HEK293 (cell line): ENCODE data around the gene EYS.

Source experiments
- CTCF ChIA-PET: fragments of 350-600 bp; formaldehyde crosslinking; extraction: SDS; loops from one replicate; lab custom pipeline; 2021; ENCODE audit warnings: antibody characterized with exemption; lab: Yijun Ruan, JAX
- POLR2A ChIA-PET: fragments of 300-600 bp; formaldehyde crosslinking; extraction: SDS; loops from one replicate; lab custom pipeline; 2020; ENCODE audit warnings: antibody characterized with exemption, inconsistent platforms; lab: Yijun Ruan, JAX
- H3K27ac ChIP-seq: fragments of 200-500 bp; sonication (Bioruptor generic); 2 replicates; pipeline ENCODE4 v1.5.1; 2014; ENCODE audit warnings: low read depth, low read length, control low read depth, inconsistent platforms; ENCODE audit errors: extremely low read depth
- H3K36me3 ChIP-seq, 2 experiments: fragments of 200-500 bp in 1 of 2; sonication (Bioruptor generic) in 1 of 2; 1 replicate in 1 of 2; 2 replicates in 1 of 2; pipeline ENCODE4 v1.5.1; 2014 to 2017; ENCODE audit warnings: inconsistent platforms in 2 of 2, low read length in 2 of 2; ENCODE audit not compliant: control insufficient read depth in 2 of 2, insufficient read depth in 1 of 2
- H3K4me1 ChIP-seq: fragments of 200-500 bp; sonication (Bioruptor generic); 2 replicates; pipeline ENCODE4 v1.5.1; 2014; ENCODE audit warnings: mild to moderate bottlenecking, low read length, inconsistent platforms; ENCODE audit not compliant: control insufficient read depth, insufficient read depth
- H3K4me3 ChIP-seq: 2 replicates; pipeline ENCODE4 v1.5.1; 2011; ENCODE audit warnings: low read depth, mild to moderate bottlenecking, control low read depth, low read length, moderate library complexity
- H3K9me3 ChIP-seq: fragments of 200-500 bp; sonication (Bioruptor generic); 2 replicates; pipeline ENCODE4 v1.5.1; 2014; ENCODE audit warnings: low read depth, low read length, inconsistent platforms; ENCODE audit not compliant: control insufficient read depth, insufficient read depth
- GLI4 ChIP-seq: fragments of 450-650 bp; formaldehyde crosslinking; IDR thresholded peaks from 2 replicates; pipeline ENCODE4 v1.5.1; 2016; ENCODE audit warnings: missing biosample characterization, missing genetic modification characterization
- KLF17 ChIP-seq: fragments of 450-650 bp; formaldehyde crosslinking; IDR thresholded peaks from 2 replicates; pipeline ENCODE4 v1.5.1; 2016; ENCODE audit warnings: missing biosample characterization, missing genetic modification characterization
- ZFP41 ChIP-seq: fragments of 450-650 bp; formaldehyde crosslinking; IDR thresholded peaks from 2 replicates; pipeline ENCODE4 v1.5.1; 2016; ENCODE audit warnings: missing biosample characterization, missing genetic modification characterization, borderline replicate concordance
- ZIC2 ChIP-seq: fragments of 450-650 bp; formaldehyde crosslinking; IDR thresholded peaks from 2 replicates; pipeline ENCODE4 v1.5.1; 2016; ENCODE audit warnings: missing biosample characterization, missing genetic modification characterization
- ZNF112 ChIP-seq: fragments of 450-650 bp; formaldehyde crosslinking; IDR thresholded peaks from 2 replicates; pipeline ENCODE4 v1.5.0; 2017; ENCODE audit warnings: missing biosample characterization, missing genetic modification characterization
- ZNF16 ChIP-seq: fragments of 450-650 bp; formaldehyde crosslinking; IDR thresholded peaks from 2 replicates; pipeline ENCODE4 v1.5.1; 2016; ENCODE audit warnings: low read depth, missing biosample characterization, missing genetic modification characterization
- ZNF19 ChIP-seq: fragments of 450-650 bp; formaldehyde crosslinking; IDR thresholded peaks from 2 replicates; pipeline ENCODE4; 2016; ENCODE audit warnings: missing biosample characterization, missing genetic modification characterization, low read depth
- ZNF221 ChIP-seq: fragments of 450-650 bp; formaldehyde crosslinking; IDR thresholded peaks from 2 replicates; pipeline ENCODE4 v1.5.1; 2017; ENCODE audit warnings: missing biosample characterization, missing genetic modification characterization, borderline replicate concordance
- ZNF23 ChIP-seq: fragments of 450-650 bp; formaldehyde crosslinking; IDR thresholded peaks from 2 replicates; pipeline ENCODE4 v1.5.1; 2016; ENCODE audit warnings: missing biosample characterization, missing genetic modification characterization, borderline replicate concordance
- ZNF248 ChIP-seq: fragments of 450-650 bp; formaldehyde crosslinking; IDR thresholded peaks from 2 replicates; pipeline ENCODE4 v1.5.1; 2017; ENCODE audit warnings: missing biosample characterization, missing genetic modification characterization
- ZNF48 ChIP-seq: fragments of 450-650 bp; formaldehyde crosslinking; IDR thresholded peaks from 2 replicates; pipeline ENCODE4 v1.5.1; 2016; ENCODE audit warnings: missing biosample characterization, missing genetic modification characterization
- ZNF529 ChIP-seq: fragments of 450-650 bp; formaldehyde crosslinking; IDR thresholded peaks from 2 replicates; pipeline ENCODE4 v1.5.1; 2017; ENCODE audit warnings: missing genetic modification characterization, missing biosample characterization; ENCODE audit not compliant: insufficient replicate concordance
- ZNF571 ChIP-seq: fragments of 450-650 bp; formaldehyde crosslinking; IDR thresholded peaks from 2 replicates; pipeline ENCODE4 v1.5.0; 2017; ENCODE audit warnings: missing biosample characterization, missing genetic modification characterization
- ZNF670 ChIP-seq: fragments of 450-650 bp; formaldehyde crosslinking; IDR thresholded peaks from 2 replicates; pipeline ENCODE4 v1.5.1; 2016; ENCODE audit warnings: missing biosample characterization, missing genetic modification characterization, low read depth
- ZNF768 ChIP-seq: fragments of 450-650 bp; formaldehyde crosslinking; IDR thresholded peaks from 2 replicates; pipeline ENCODE4 v1.5.1; 2018; ENCODE audit warnings: missing biosample characterization, mild to moderate bottlenecking, missing genetic modification characterization
- ZSCAN16 ChIP-seq: fragments of 450-650 bp; formaldehyde crosslinking; IDR thresholded peaks from 2 replicates; pipeline ENCODE4 v1.5.1; 2016; ENCODE audit warnings: missing biosample characterization, missing genetic modification characterization
- ZSCAN30 ChIP-seq: fragments of 450-650 bp; IDR thresholded peaks from 2 replicates; pipeline ENCODE4 v1.5.1; 2018; ENCODE audit warnings: missing biosample characterization, mild to moderate bottlenecking, missing genetic modification characterization, moderate library complexity
- ZSCAN5A ChIP-seq: fragments of 450-650 bp; formaldehyde crosslinking; IDR thresholded peaks from 2 replicates; pipeline ENCODE4 v1.5.1; 2016; ENCODE audit warnings: missing biosample characterization, missing genetic modification characterization
- ZXDB ChIP-seq: fragments of 450-650 bp; formaldehyde crosslinking; IDR thresholded peaks from 2 replicates; pipeline ENCODE4 v1.5.1; 2016; ENCODE audit warnings: missing biosample characterization, missing genetic modification characterization
- TF ChIP-seq, protein P1 (sequence below): fragments of 450-650 bp; formaldehyde crosslinking; IDR thresholded peaks from 2 replicates; pipeline ENCODE4 v1.5.1; 2016; ENCODE audit warnings: missing biosample characterization, missing genetic modification characterization
- TF ChIP-seq, protein P2 (sequence below): fragments of 450-650 bp; IDR thresholded peaks from 2 replicates; pipeline ENCODE4 v1.5.1; 2018; ENCODE audit warnings: missing biosample characterization, mild to moderate bottlenecking, missing genetic modification characterization
- TF ChIP-seq, protein P3 (sequence below): fragments of 450-650 bp; formaldehyde crosslinking; IDR thresholded peaks from 2 replicates; pipeline ENCODE4 v1.5.1; 2017; ENCODE audit warnings: missing biosample characterization, missing genetic modification characterization
- TF ChIP-seq, protein P4 (sequence below): fragments of 450-650 bp; formaldehyde crosslinking; IDR thresholded peaks from 2 replicates; pipeline ENCODE4 v1.5.1; 2016; ENCODE audit warnings: missing biosample characterization, missing genetic modification characterization
- TF ChIP-seq, protein P5 (sequence below): fragments of 450-650 bp; formaldehyde crosslinking; IDR thresholded peaks from 2 replicates; pipeline ENCODE4 v1.5.1; 2016; ENCODE audit warnings: missing biosample characterization, missing genetic modification characterization, borderline replicate concordance

EYS gene

DNA sequence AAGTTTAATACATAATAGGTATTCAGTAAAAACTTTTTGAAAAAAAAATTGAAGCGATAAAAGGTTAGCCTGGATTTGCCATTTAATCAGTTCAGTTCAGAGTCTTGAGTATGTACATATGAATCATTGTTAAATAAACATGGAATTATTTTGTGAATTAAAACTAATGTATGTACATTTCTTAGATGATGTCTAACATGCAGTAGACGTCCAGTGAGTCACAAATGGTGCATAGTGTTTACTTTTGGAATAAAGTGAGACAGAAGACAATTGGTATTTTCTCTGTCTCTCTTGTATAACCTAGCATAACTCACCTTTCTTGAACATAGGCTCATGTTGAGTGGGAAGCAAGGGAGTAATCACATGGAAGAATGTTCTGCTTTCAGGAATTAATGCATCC is 83.5 kb downstream of the EYS start:
- TF ChIP-seq ZNF19 (no peak), KLF17 (no peak), ZNF248 (tag by site-specific recombination) (no peak), ZIC2 (tag by site-specific recombination) (no peak), ZXDB (tag by site-specific recombination) (no peak), ZSCAN30 (tag by site-specific recombination) (no peak), GLI4 (tag by site-specific recombination) (no peak), ZNF768 (tag by site-specific recombination) (no peak), ZNF23 (tag by site-specific recombination) (no peak), ZNF529 (tag by site-specific recombination) (no peak), ZNF48 (tag by site-specific recombination) (no peak), ZNF112 (tag by site-specific recombination) (no peak), ZNF571 (tag by site-specific recombination) (no peak)
- TF ChIP-seq, protein P1, sequence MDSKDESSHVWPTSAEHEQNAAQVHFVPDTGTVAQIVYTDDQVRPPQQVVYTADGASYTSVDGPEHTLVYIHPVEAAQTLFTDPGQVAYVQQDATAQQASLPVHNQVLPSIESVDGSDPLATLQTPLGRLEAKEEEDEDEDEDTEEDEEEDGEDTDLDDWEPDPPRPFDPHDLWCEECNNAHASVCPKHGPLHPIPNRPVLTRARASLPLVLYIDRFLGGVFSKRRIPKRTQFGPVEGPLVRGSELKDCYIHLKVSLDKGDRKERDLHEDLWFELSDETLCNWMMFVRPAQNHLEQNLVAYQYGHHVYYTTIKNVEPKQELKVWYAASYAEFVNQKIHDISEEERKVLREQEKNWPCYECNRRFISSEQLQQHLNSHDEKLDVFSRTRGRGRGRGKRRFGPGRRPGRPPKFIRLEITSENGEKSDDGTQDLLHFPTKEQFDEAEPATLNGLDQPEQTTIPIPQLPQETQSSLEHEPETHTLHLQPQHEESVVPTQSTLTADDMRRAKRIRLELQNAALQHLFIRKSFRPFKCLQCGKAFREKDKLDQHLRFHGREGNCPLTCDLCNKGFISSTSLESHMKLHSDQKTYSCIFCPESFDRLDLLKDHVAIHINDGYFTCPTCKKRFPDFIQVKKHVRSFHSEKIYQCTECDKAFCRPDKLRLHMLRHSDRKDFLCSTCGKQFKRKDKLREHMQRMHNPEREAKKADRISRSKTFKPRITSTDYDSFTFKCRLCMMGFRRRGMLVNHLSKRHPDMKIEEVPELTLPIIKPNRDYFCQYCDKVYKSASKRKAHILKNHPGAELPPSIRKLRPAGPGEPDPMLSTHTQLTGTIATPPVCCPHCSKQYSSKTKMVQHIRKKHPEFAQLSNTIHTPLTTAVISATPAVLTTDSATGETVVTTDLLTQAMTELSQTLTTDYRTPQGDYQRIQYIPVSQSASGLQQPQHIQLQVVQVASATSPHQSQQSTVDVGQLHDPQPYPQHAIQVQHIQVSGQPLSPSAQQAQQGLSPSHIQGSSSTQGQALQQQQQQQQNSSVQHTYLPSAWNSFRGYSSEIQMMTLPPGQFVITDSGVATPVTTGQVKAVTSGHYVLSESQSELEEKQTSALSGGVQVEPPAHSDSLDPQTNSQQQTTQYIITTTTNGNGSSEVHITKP (tag by site-specific recombination), result no peak
- TF ChIP-seq, protein P2, sequence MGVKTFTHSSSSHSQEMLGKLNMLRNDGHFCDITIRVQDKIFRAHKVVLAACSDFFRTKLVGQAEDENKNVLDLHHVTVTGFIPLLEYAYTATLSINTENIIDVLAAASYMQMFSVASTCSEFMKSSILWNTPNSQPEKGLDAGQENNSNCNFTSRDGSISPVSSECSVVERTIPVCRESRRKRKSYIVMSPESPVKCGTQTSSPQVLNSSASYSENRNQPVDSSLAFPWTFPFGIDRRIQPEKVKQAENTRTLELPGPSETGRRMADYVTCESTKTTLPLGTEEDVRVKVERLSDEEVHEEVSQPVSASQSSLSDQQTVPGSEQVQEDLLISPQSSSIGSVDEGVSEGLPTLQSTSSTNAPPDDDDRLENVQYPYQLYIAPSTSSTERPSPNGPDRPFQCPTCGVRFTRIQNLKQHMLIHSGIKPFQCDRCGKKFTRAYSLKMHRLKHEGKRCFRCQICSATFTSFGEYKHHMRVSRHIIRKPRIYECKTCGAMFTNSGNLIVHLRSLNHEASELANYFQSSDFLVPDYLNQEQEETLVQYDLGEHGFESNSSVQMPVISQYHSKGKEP (tag by site-specific recombination), result no peak
- TF ChIP-seq, protein P3, sequence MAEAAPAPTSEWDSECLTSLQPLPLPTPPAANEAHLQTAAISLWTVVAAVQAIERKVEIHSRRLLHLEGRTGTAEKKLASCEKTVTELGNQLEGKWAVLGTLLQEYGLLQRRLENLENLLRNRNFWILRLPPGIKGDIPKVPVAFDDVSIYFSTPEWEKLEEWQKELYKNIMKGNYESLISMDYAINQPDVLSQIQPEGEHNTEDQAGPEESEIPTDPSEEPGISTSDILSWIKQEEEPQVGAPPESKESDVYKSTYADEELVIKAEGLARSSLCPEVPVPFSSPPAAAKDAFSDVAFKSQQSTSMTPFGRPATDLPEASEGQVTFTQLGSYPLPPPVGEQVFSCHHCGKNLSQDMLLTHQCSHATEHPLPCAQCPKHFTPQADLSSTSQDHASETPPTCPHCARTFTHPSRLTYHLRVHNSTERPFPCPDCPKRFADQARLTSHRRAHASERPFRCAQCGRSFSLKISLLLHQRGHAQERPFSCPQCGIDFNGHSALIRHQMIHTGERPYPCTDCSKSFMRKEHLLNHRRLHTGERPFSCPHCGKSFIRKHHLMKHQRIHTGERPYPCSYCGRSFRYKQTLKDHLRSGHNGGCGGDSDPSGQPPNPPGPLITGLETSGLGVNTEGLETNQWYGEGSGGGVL (tag by site-specific recombination), result no peak
- TF ChIP-seq, protein P4, sequence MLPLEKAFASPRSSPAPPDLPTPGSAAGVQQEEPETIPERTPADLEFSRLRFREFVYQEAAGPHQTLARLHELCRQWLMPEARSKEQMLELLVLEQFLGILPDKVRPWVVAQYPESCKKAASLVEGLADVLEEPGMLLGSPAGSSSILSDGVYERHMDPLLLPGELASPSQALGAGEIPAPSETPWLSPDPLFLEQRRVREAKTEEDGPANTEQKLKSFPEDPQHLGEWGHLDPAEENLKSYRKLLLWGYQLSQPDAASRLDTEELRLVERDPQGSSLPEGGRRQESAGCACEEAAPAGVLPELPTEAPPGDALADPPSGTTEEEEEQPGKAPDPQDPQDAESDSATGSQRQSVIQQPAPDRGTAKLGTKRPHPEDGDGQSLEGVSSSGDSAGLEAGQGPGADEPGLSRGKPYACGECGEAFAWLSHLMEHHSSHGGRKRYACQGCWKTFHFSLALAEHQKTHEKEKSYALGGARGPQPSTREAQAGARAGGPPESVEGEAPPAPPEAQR, result no peak
- no peak overlapping the region for H3K4me3 ChIP-seq
- no peaks in the 10 kb centered on the region for H3K9me3 ChIP-seq
- ChIA-PET POLR2A (no interaction called here), CTCF (no interaction called here)
- no peaks in the 10 kb centered on the region for H3K4me1 ChIP-seq
- H3K36me3 ChIP-seq, result no peaks in the 10 kb centered on the region
- H3K27ac ChIP-seq, result no peak overlapping the region

GRCh38 chr6:65610746-65611145 is 96.3 kb downstream of the EYS start:
- Histone ChIP-seq H3K4me3 (no peak overlapping the region), H3K27ac (no peak overlapping the region), H3K4me1 (no peaks in the 10 kb centered on the region), H3K36me3 (no peaks in the 10 kb centered on the region), H3K9me3 (no peaks in the 10 kb centered on the region)
- ChIA-PET POLR2A (no interaction called here), CTCF (no interaction called here)
- no peak for TF ChIP-seq ZSCAN5A
- TF ChIP-seq ZFP41 (tag by site-specific recombination), result no peak
- no peak for TF ChIP-seq ZSCAN16 (tag by site-specific recombination)
- TF ChIP-seq ZNF16 (tag by site-specific recombination), result no peak
- TF ChIP-seq, protein P5, sequence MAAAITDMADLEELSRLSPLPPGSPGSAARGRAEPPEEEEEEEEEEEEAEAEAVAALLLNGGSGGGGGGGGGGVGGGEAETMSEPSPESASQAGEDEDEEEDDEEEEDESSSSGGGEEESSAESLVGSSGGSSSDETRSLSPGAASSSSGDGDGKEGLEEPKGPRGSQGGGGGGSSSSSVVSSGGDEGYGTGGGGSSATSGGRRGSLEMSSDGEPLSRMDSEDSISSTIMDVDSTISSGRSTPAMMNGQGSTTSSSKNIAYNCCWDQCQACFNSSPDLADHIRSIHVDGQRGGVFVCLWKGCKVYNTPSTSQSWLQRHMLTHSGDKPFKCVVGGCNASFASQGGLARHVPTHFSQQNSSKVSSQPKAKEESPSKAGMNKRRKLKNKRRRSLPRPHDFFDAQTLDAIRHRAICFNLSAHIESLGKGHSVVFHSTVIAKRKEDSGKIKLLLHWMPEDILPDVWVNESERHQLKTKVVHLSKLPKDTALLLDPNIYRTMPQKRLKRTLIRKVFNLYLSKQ (tag by site-specific recombination), result no peak
- TF ChIP-seq ZSCAN30 (tag by site-specific recombination), result no peak
- TF ChIP-seq ZNF670 (tag by site-specific recombination), result no peak
- no peak for TF ChIP-seq ZNF221 (tag by site-specific recombination)
